Activated B cell treated with CpG ODN at 0.5 μM for 24 hours (primary cell): ENCODE results near the gene ZMYND19. TPM values are rescaled to one million over a fixed set of nuclear protein-coding genes. Genes with fewer than 3 reads are reported as not detected.
"Not testable (repeated sequence)": the region's sequence is repeated elsewhere in the genome, so short reads cannot be mapped to it uniquely, and the experiment has no call there.

ENCODE experiments used
- ATAC-seq: fragments of 200-7000 bp; cut with Tn5 transposase; one replicate; pipeline ENCODE4 v1.10.0; 2021; ENCODE audit warnings: low read depth, mild to moderate bottlenecking, moderate library complexity
- CTCF ChIA-PET: fragments of 350-600 bp; sonication (Branson Sonifier 250); formaldehyde crosslinking; loops from one replicate; lab custom pipeline; 2021; ENCODE audit warnings: antibody characterized with exemption; lab: Charles Lee
- POLR2A ChIA-PET: fragments of 350-600 bp; sonication (Branson Sonifier 250); formaldehyde crosslinking; loops from one replicate; lab custom pipeline; 2021; ENCODE audit warnings: antibody characterized with exemption; lab: Charles Lee
- DNase-seq: peaks from one replicate; pipeline ENCODE4 v3.0.0; 2022
- H3K27ac Mint-ChIP-seq: one replicate; pipeline ENCODE4 v1.8.0; 2020; ENCODE audit warnings: mixed read lengths
- H3K27me3 Mint-ChIP-seq: one replicate; pipeline ENCODE4 v1.8.0; 2021; ENCODE audit warnings: mixed read lengths
- H3K36me3 Mint-ChIP-seq: one replicate; pipeline ENCODE4 v1.8.0; 2021; ENCODE audit warnings: low read depth, mixed read lengths
- H3K4me1 Mint-ChIP-seq: one replicate; pipeline ENCODE4 v1.8.0; 2021; ENCODE audit warnings: mixed read lengths
- H3K4me3 Mint-ChIP-seq: one replicate; pipeline ENCODE4 v1.8.0; 2020; ENCODE audit warnings: mild to moderate bottlenecking, mixed read lengths
- H3K9me3 Mint-ChIP-seq: one replicate; pipeline ENCODE4 v1.8.0; 2020; ENCODE audit warnings: mixed read lengths
- CTCF ChIP-seq: fragments of 200-600 bp; IDR thresholded peaks from one replicate; pipeline ENCODE4 v1.8.0; 2022; ENCODE audit warnings: antibody characterized with exemption, mild to moderate bottlenecking
- intact Hi-C: fragments of 100-400 bp; cut with micrococcal nuclease; formaldehyde crosslinking; loops from one replicate; pipeline ENCODE4 v1.15.1; 2024
- total RNA-seq: library from RNA; stranded (reverse); gene quantifications from 2 replicates; pipeline ENCODE4 v1.2.3, GENCODE V29; 2022

The ZMYND19 gene
- total RNA-seq, 1 donor from 2014 or later, result 21.9 TPM

- intact Hi-C loops, result no loop called here
These were observed 19.7 kb downstream of the ZMYND19 start for GRCh38 chr9:137570566-137570965.

GRCh38 chr9:137569609-137570203, 20.6 kb downstream of the ZMYND19 start:
- intact Hi-C loops, result no loop called here
- ChIA-PET CTCF (no interaction called here), POLR2A (interaction anchor here (1.4 kb wide), 1 partner anchor 21 kb away, joined by 3 read pairs; the partner anchor contains the start of gene ZMYND19)
- H3K27me3 Mint-ChIP-seq, result no peaks in the 10 kb centered on the region
- no peak overlapping the region for H3K27ac Mint-ChIP-seq
- no peaks in the 10 kb centered on the region for H3K9me3 Mint-ChIP-seq
- H3K36me3 Mint-ChIP-seq, result peaks cover 32% of the 10 kb centered on the region
- DNase-seq (no peak), ATAC-seq (no peak)
- no peak overlapping the region for H3K4me3 Mint-ChIP-seq
- H3K4me1 Mint-ChIP-seq, result peaks cover 2% of the 10 kb centered on the region
- TF ChIP-seq CTCF, result no peak

More at GRCh38 chr9:137570566-137570965, 19.7 kb downstream of the ZMYND19 start:
- Mint-ChIP-seq H3K9me3 (no peaks in the 10 kb centered on the region), H3K4me3 (no peak overlapping the region), H3K27me3 (no peaks in the 10 kb centered on the region), H3K4me1 (peaks cover 11% of the 10 kb centered on the region), H3K36me3 (peaks cover 40% of the 10 kb centered on the region), H3K27ac (no peak overlapping the region)
- POLR2A ChIA-PET, result interaction anchor here (1.4 kb wide), 1 partner anchor 20 kb away, joined by 3 read pairs; the partner anchor contains the start of gene ZMYND19
- DNase-seq (no peak), ATAC-seq (no peak)
- CTCF ChIA-PET, result no interaction called here
- no peak for TF ChIP-seq CTCF

- DNase-seq, POLR2A ChIA-PET, H3K27me3 Mint-ChIP-seq, H3K9me3 Mint-ChIP-seq, H3K4me3 Mint-ChIP-seq, intact Hi-C loops, CTCF ChIA-PET, ATAC-seq: not testable (repeated sequence)
- Mint-ChIP-seq H3K4me1 (peaks cover 11% of the 10 kb centered on the region), H3K36me3 (peaks cover 34% of the 10 kb centered on the region), H3K27ac (peak overlapping the region; percentile 66)
These were observed 21.9 kb downstream of the ZMYND19 start for GRCh38 chr9:137568445-137568844.

DNA sequence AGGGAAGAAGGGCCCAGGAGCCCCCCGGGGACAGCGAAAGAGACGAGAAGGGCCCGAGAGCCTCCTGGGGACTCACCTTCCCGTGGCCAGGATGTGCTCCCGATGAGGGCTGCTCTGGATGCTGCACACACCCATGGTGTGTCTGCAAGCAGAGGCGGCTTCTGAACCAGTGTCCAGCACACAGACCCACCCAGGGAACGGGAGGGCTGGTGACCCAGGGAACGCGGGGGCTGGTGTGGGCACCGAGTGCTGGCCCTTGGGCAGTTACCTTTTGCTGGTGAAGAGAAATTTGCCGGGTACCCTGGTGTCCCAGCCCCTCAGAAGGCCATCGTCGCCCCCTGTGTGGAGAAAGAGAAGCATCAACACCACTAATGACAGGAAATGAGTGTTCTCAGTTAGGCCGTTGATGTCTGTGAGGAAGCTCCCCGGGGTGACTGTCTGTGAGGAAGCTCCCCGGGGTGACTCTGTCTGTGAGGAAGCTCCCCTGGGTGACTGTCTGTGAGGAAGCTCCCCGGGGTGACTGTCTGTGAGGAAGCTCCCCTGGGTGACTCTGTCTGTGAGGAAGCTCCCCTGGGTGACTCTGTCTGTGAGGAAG, 25.4 kb downstream of the ZMYND19 start:
- H3K27ac Mint-ChIP-seq, result peak overlapping the region; percentile 50
- H3K36me3 Mint-ChIP-seq, result peaks cover 36% of the 10 kb centered on the region
- no peak for ATAC-seq
- DNase-seq, result no peak
- H3K27me3 Mint-ChIP-seq, result no peaks in the 10 kb centered on the region
- peaks cover 14% of the 10 kb centered on the region for H3K4me1 Mint-ChIP-seq
- no peak for TF ChIP-seq CTCF
- ChIA-PET CTCF (no interaction called here), POLR2A (no interaction called here)
- H3K4me3 Mint-ChIP-seq, result no peak overlapping the region
- H3K9me3 Mint-ChIP-seq, result no peaks in the 10 kb centered on the region
- intact Hi-C loops, result no loop called here

DNA sequence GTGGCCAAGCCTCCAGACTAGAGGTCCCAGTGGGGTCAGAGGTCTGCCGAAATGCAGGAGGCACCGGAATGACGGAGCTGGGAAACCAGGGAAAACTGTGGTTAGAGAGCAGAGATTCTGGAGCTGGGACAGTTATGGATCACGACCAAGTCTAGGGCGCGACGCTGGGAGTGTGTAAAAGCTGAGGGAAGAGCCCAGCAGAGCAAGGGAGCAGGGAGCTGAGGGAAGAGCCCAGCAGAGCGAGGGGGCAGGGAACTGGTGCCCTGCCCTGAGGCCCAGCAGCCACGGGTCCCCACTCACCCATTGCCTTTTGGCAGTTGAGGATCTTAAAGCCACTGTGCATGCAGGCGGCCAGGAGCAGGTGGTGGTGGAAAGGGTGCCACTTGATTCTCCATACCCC, 26.2 kb downstream of the ZMYND19 start:
- Mint-ChIP-seq H3K9me3 (no peaks in the 10 kb centered on the region), H3K27ac (no peak overlapping the region), H3K36me3 (peaks cover 42% of the 10 kb centered on the region), H3K4me1 (peaks cover 14% of the 10 kb centered on the region), H3K4me3 (no peak overlapping the region), H3K27me3 (no peaks in the 10 kb centered on the region)
- no peak for DNase-seq
- no peak for ATAC-seq
- CTCF ChIA-PET, result no interaction called here
- no peak for TF ChIP-seq CTCF
- intact Hi-C loops, result no loop called here
- POLR2A ChIA-PET, result no interaction called here
